Islet of Langerhans (tissue), 1 donor: Measurements from ENCODE around the gene GPHN.
A peak's percentile ranks its signal among the peaks of the same experiment; 100 is the strongest.
"Not testable (repeated sequence)": the region's sequence is repeated elsewhere in the genome, so short reads cannot be mapped to it uniquely, and the experiment has no call there.

Experiments
- FAIRE-seq: peaks from one replicate; lab custom pipeline; 2011; peaks lifted over from hg19 to GRCh38; lab: Jason Lieb, UNC

Gene GPHN

GRCh38 chr14:67060546-67060945, 552.6 kb downstream of the GPHN start:
- no peak for FAIRE-seq

GRCh38 chr14:67067070-67067814, 559.3 kb downstream of the GPHN start:
- FAIRE-seq = not testable (repeated sequence)

GRCh38 chr14:67068251-67068650, 560.3 kb downstream of the GPHN start:
- no peak for FAIRE-seq

- FAIRE-seq = no peak
These were observed 563.6 kb downstream of the GPHN start for GRCh38 chr14:67071506-67071905.

- no peak for FAIRE-seq
These were observed 570.0 kb downstream of the GPHN start for GRCh38 chr14:67077921-67078320.

DNA sequence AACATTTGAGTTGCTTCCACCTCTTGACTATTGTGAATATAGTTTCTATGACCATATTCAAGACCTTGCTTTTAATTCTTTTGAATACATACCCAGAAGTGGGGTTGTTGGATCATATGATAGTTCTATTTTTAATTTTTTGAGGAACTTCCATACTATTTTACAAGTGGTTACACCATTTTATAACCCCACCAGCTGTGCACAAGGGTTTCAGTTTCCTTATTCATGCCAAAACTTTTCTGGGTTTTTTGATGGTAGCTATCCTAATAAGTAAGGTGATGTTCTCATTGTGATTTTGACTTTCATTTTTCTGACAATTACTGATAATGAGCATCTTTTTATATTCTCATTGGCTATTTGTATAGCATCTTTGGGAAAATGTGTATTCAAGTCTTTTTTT, 571.9 kb downstream of the GPHN start:
- FAIRE-seq = no peak

GRCh38 chr14:67108230-67108629, 600.3 kb downstream of the GPHN start:
- FAIRE-seq = no peak

DNA sequence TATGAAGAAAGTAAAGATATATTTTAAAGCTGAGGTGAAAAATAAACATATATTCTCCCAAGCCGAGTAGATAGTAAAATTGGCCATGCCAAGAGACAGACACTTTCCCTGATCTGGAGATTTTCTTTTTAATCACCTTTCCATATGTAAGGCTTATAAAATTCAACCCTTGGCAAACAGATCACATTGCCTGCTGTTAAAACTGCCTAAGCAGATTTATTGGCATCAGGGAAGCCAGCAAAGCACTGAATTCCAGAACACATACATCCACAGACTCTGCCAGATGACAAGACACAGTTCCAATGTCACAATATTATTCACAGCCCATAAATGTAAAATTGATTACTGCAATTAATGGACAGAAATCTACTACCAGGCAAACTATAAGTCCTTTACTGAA, 603.1 kb downstream of the GPHN start:
- no peak for FAIRE-seq

GRCh38 chr14:67112344-67112743, 604.4 kb downstream of the GPHN start:
- FAIRE-seq = no peak

GRCh38 chr14:67127174-67127573, 619.2 kb downstream of the GPHN start:
- FAIRE-seq = no peak

DNA sequence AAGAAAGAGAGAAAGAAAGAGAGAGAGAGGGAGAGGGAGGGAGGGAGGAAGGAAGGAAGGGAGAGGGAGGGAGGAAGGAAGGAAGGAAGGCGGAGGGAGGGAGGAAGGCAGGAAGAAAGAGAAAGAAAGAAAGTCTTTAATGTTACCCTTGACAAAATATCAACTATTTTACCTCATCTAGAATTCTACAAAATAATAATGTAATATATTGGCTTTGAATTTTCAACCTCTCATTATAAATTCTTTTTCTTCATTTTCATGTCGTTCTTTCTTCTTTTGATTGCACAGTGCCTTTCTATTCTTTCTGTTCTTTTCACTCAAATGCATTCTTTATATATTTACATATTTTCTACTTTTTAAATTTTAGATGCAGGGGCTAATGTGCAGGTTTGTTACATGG, 621.8 kb downstream of the GPHN start:
- no peak for FAIRE-seq

- no peak for FAIRE-seq
These were observed 623.7 kb downstream of the GPHN start for GRCh38 chr14:67131691-67132090.

- FAIRE-seq = no peak
These were observed 625.2 kb downstream of the GPHN start for GRCh38 chr14:67133144-67133543.

DNA sequence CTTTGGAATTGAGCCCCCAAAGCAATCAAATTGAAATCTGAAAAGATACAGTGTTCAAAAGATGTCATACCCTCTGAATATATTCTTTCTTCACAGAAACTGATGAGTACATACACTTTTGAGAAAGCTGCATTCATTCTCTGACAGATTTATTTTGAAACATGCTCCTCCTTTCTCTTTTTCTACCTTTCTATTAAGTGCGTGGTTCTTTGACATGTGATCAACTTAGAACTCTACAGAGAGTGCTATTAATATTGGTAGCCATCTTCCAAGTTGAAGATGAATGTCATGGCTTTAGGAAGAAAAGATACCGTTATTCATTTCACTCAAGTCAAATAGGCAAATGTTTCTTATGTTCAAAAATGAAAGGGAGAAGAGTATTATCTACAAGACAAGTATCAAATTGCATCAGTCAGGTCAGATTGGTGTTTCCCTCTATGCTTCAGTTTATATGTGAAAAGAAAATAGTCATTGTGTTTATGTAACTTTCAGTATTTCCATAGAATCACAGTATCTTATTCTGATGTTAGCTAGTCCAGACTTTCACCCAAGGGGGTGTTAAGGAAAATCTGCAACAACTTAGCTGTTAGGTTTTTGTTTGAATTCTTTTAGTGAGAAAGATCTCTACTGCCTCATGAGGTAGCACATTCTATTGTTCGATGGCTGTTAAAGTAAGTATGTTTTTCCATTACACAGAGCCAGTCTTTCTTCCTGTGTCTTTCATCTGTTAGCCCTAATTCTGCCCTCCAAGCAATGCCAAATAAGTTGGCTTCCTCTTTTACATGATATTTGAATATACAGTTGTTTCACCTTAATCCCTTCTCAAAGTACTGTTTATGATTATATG, 625.9 kb downstream of the GPHN start:
- FAIRE-seq = peak; percentile 55

GRCh38 chr14:67137744-67138371, 629.9 kb downstream of the GPHN start:
- peak; percentile 86 for FAIRE-seq

- FAIRE-seq = peak; percentile 76
These were observed 632.6 kb downstream of the GPHN start for GRCh38 chr14:67140556-67140955.

GRCh38 chr14:67141146-67141900, 633.4 kb downstream of the GPHN start:
- no peak for FAIRE-seq

DNA sequence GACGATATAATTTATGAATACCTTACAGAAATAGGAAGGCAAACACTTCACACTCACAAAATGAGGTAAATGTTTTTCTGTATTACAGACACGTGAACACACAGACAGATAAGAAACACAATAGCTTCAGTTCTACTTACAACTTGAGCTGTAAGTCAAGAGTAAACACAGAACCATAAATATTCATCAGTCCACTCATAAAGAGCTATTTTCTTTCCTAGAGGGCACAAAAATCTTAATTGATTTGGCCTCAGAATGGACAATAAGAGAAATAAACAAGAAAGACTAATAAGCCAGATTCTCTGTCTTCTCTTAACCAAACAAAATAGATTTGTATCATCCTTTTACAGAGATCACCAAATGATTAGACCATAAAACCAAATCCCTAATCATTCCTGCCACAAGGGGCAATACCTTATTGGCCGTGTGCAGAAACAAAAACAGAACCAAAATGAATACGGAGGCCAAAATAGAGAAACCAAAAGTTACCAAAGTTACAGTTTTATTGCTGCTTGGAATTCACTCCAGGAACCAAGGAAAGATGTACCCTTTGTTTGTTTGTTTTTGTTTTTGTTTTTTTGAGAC, 643.2 kb downstream of the GPHN start:
- no peak for FAIRE-seq

- FAIRE-seq = no peak
These were observed 650.6 kb downstream of the GPHN start for GRCh38 chr14:67158566-67158965.

GRCh38 chr14:67162385-67162784, 654.4 kb downstream of the GPHN start:
- no peak for FAIRE-seq

- peak; percentile 99 for FAIRE-seq
These were observed 658.5 kb downstream of the GPHN start for GRCh38 chr14:67166450-67166853.
